IMR-90 (cell line): Measurements from ENCODE around the gene PRSS8. TPM values are rescaled to one million over a fixed set of nuclear protein-coding genes. Genes with fewer than 3 reads are reported as not detected.

Source experiments
- ATAC-seq: fragments of 200-7000 bp; cut with Tn5 transposase; 2 replicates; pipeline ENCODE4 v1.9.1; 2020; ENCODE audit warnings: low read depth, mild to moderate bottlenecking, moderate library complexity
- BruUV-seq: library from RNA; stranded (reverse); fragments of 400-500 nt; replicated peaks from 2 replicates; lab custom pipeline; 2021; lab: Mats Ljungman, UMichigan
- CTCF ChIA-PET: fragments of 300-600 bp; formaldehyde crosslinking; extraction: SDS; loops from one replicate; lab custom pipeline; 2021; ENCODE audit warnings: antibody characterized with exemption; lab: Yijun Ruan, JAX
- POLR2A ChIA-PET: fragments of 300-600 bp; sonication (Branson Sonifier 250); formaldehyde crosslinking; loops from one replicate; lab custom pipeline; 2022; ENCODE audit warnings: antibody characterized with exemption; ENCODE audit not compliant: unreplicated experiment; lab: Charles Lee
- DNase-seq: peaks from one replicate; pipeline ENCODE4 v3.0.0; 2013
- H2AFZ ChIP-seq: replicated peaks from 2 replicates; pipeline ENCODE3; 2013; ENCODE audit warnings: low read length, mild to moderate bottlenecking; ENCODE audit not compliant: poor library complexity
- H2AK5ac ChIP-seq: 2 replicates; pipeline ENCODE4 v1.6.1; 2013; ENCODE audit warnings: low read depth, low read length, inconsistent platforms
- H2AK9ac ChIP-seq: replicated peaks from 2 replicates; pipeline ENCODE3; 2013; ENCODE audit warnings: mild to moderate bottlenecking, low read depth, low read length, moderate library complexity; ENCODE audit not compliant: poor library complexity
- H2BK120ac ChIP-seq: 2 replicates; pipeline ENCODE4 v1.6.1; 2013; ENCODE audit warnings: low read depth, low read length, inconsistent platforms
- H2BK15ac ChIP-seq: 3 replicates; pipeline ENCODE4 v1.6.1; 2013; ENCODE audit warnings: low read depth, low read length, inconsistent platforms
- H2BK20ac ChIP-seq: 2 replicates; pipeline ENCODE4 v1.6.1; 2013; ENCODE audit warnings: low read depth, mild to moderate bottlenecking, inconsistent platforms, low read length, moderate library complexity
- H2BK5ac ChIP-seq: 2 replicates; pipeline ENCODE4 v1.6.1; 2013; ENCODE audit warnings: mild to moderate bottlenecking, low read depth, low read length, inconsistent platforms; ENCODE audit not compliant: poor library complexity, severe bottlenecking
- H3K14ac ChIP-seq: replicated peaks from 2 replicates; pipeline ENCODE4 v1.6.1; 2013; ENCODE audit warnings: low read depth, low read length, inconsistent platforms
- H3K18ac ChIP-seq: 2 replicates; pipeline ENCODE4 v1.6.1; 2013; ENCODE audit warnings: low read depth, low read length, control low read depth
- H3K23ac ChIP-seq: 2 replicates; pipeline ENCODE4 v1.6.1; 2013; ENCODE audit warnings: low read depth, low read length, inconsistent platforms
- H3K27ac ChIP-seq: 2 replicates; pipeline ENCODE4 v1.5.1; 2013; ENCODE audit warnings: mild to moderate bottlenecking, control low read depth, low read length; ENCODE audit not compliant: insufficient read depth
- H3K27me3 ChIP-seq: 2 replicates; pipeline ENCODE4 v1.6.1; 2013; ENCODE audit warnings: low read length; ENCODE audit not compliant: control insufficient read depth, insufficient read depth
- H3K36me3 ChIP-seq: 2 replicates; pipeline ENCODE4 v1.6.1; 2013; ENCODE audit warnings: low read length, mixed read lengths; ENCODE audit not compliant: control insufficient read depth, insufficient read depth
- H3K4ac ChIP-seq: 2 replicates; pipeline ENCODE4 v1.6.1; 2013; ENCODE audit warnings: low read depth, low read length, inconsistent platforms
- H3K4me1 ChIP-seq: 2 replicates; pipeline ENCODE4 v1.6.1; 2013; ENCODE audit warnings: low read length, mixed read lengths; ENCODE audit not compliant: control insufficient read depth, insufficient read depth
- H3K4me2 ChIP-seq: 2 replicates; pipeline ENCODE4 v1.6.1; 2013; ENCODE audit warnings: low read depth, mild to moderate bottlenecking, control low read depth, low read length, moderate library complexity
- H3K4me3 ChIP-seq: 2 replicates; pipeline ENCODE4 v1.5.1; 2013; ENCODE audit warnings: low read depth, mild to moderate bottlenecking, control low read depth, low read length, moderate library complexity; ENCODE audit not compliant: insufficient read depth
- H3K56ac ChIP-seq: 2 replicates; pipeline ENCODE4 v1.6.1; 2013; ENCODE audit warnings: low read length, inconsistent platforms; ENCODE audit not compliant: insufficient read depth; ENCODE audit errors: extremely low read depth
- H3K79me1 ChIP-seq, 2 experiments: 2 replicates each; pipeline ENCODE4 v1.6.1; 2013; ENCODE audit warnings: low read length in 2 of 2, inconsistent platforms in 1 of 2, low read depth in 1 of 2
- H3K9ac ChIP-seq: 2 replicates; pipeline ENCODE4 v1.6.1; 2013; ENCODE audit warnings: low read depth, low read length, control low read depth
- H3K9me1 ChIP-seq: 2 replicates; pipeline ENCODE4 v1.6.1; 2013; ENCODE audit warnings: low read length, inconsistent platforms; ENCODE audit not compliant: insufficient read depth
- H3K9me3 ChIP-seq: 2 replicates; pipeline ENCODE4 v1.6.1; 2013; ENCODE audit warnings: low read length; ENCODE audit not compliant: control insufficient read depth, insufficient read depth
- H4K20me1 ChIP-seq: 2 replicates; pipeline ENCODE4 v1.6.1; 2013; ENCODE audit warnings: low read length, inconsistent platforms; ENCODE audit not compliant: insufficient read depth
- H4K5ac ChIP-seq: 2 replicates; pipeline ENCODE4 v1.6.1; 2013; ENCODE audit warnings: mild to moderate bottlenecking, low read depth, low read length, control low read depth
- H4K8ac ChIP-seq, 2 experiments: 2 replicates each; pipeline ENCODE4 v1.6.1; 2013; ENCODE audit warnings: low read depth in 2 of 2, low read length in 2 of 2, control low read depth in 1 of 2, inconsistent platforms in 1 of 2
- H4K91ac ChIP-seq: 2 replicates; pipeline ENCODE4 v1.6.1; 2013; ENCODE audit warnings: low read depth, low read length, inconsistent platforms; ENCODE audit not compliant: insufficient read depth
- BHLHE40 ChIP-seq: fragments of 150-350 bp; IDR thresholded peaks from 2 replicates; pipeline ENCODE4 v1.6.1; 2016; ENCODE audit warnings: mild to moderate bottlenecking, low read depth, low read length
- CEBPB ChIP-seq: IDR thresholded peaks from 2 replicates; pipeline ENCODE4 v1.6.1; 2012; ENCODE audit warnings: low read depth, low read length, improper control_type of control experiment
- ELK1 ChIP-seq: fragments of 150-350 bp; IDR thresholded peaks from 2 replicates; pipeline ENCODE4 v1.6.1; 2016; ENCODE audit warnings: low read depth, mild to moderate bottlenecking, low read length, moderate library complexity, borderline replicate concordance
- NFE2L2 ChIP-seq: fragments of 150-350 bp; IDR thresholded peaks from 2 replicates; pipeline ENCODE4 v1.6.1; 2016; ENCODE audit warnings: low read depth, mild to moderate bottlenecking, low read length
- RAD21 ChIP-seq: IDR thresholded peaks from 2 replicates; pipeline ENCODE4 v1.6.1; 2012; ENCODE audit warnings: low read length, improper control_type of control experiment
- RFX5 ChIP-seq: IDR thresholded peaks from 2 replicates; pipeline ENCODE4 v1.8.0; 2012; ENCODE audit warnings: low read depth, mild to moderate bottlenecking, low read length, moderate library complexity
- USF2 ChIP-seq: fragments of 150-350 bp; IDR thresholded peaks from 2 replicates; pipeline ENCODE4 v1.6.1; 2017; ENCODE audit warnings: mild to moderate bottlenecking, antibody characterized with exemption, low read length, low read depth
- WGBS, 2 experiments: methylation state at CpG; one replicate each; pipeline versions ENCODE4 v1.1.5 to v1.1.7; 2013; ENCODE audit warnings: missing lambda C conversion rate in 2 of 2; ENCODE audit not compliant: insufficient read length in 1 of 2; ENCODE audit errors: extremely low coverage in 2 of 2; 5-methylcytosine and 5-hydroxymethylcytosine counted together
- dilution Hi-C: fragments of 300-500 bp; cut with HindIII; formaldehyde crosslinking; loops from one replicate; pipeline ENCODE4 v1.14.3; 2018; ENCODE audit warnings: low sequenced_read_pairs; ENCODE audit not compliant: unreplicated experiment
- in situ Hi-C: fragments of 300-500 bp; cut with MboI; formaldehyde crosslinking; loops from 3 replicates; pipeline ENCODE4 v1.14.3; 2019; ENCODE audit warnings: low sequenced_read_pairs, inconsistent platforms, mixed read lengths
- intact Hi-C: fragments of 100-400 bp; cut with micrococcal nuclease; formaldehyde crosslinking; loops from 2 replicates; pipeline ENCODE4 v1.10.0; 2022
- polyA plus RNA-seq, 3 experiments: library from polyadenylated mRNA; depleted of rRNA; stranded (reverse); fragments of >200 nt; gene quantifications; 2 replicates each; pipeline ENCODE4 v1.2.3, GENCODE V29; 2012; ENCODE audit warnings: low replicate concordance in 1 of 3
- total RNA-seq: library from RNA; depleted of rRNA; stranded (reverse); fragments of >200 nt; gene quantifications from 2 replicates; pipeline ENCODE4 v1.2.3, GENCODE V29; 2012
- TF ChIP-seq, protein P1 (sequence below): conservative IDR thresholded peaks from 2 replicates; pipeline ENCODE4 v1.5.1; 2012; ENCODE audit warnings: mild to moderate bottlenecking, low read depth, low read length, improper control_type of control experiment

Gene PRSS8
- total and polyA plus RNA-seq, 2 of the 4 experiments (the other 2 are of a cell fraction), result not detected

DNA sequence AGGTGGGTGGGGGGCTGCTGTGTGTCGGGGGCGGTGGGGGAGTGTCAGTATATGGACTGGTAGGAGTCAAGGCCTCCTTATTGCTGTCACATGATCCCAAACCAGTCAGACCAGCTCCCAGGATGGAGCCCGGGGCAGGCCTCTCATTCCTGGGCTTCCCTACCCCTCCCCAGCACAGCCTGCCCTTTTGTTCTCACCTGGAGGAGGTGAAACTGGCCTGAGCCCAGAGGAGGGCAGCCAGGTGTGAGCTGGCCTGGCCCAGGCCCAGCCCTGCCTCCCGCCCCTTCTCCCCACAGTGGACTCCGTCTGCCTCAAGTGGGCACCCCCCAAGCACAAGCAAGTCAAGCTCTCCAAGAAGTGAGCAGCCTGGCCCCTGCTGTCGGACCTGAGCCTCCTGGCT is 4.6 kb downstream of the PRSS8 start:
- BruUV-seq, result no TSS peak
- Histone ChIP-seq H2BK15ac (no peak overlapping the region), H3K56ac (no peak overlapping the region), H2AK5ac (no peak overlapping the region), H3K4me3 (no peak overlapping the region), H2BK120ac (no peak overlapping the region), H3K9ac (no peak overlapping the region), H4K20me1 (no peaks in the 10 kb centered on the region), H2AK9ac (no peak overlapping the region), H3K18ac (no peak overlapping the region), H3K4me2 (no peak overlapping the region), H3K36me3 (peaks cover 36% of the 10 kb centered on the region), H4K91ac (no peak overlapping the region), H3K79me1 (no peaks in the 10 kb centered on the region), H4K8ac (no peak overlapping the region), H3K27ac (no peak overlapping the region), H3K4ac (no peak overlapping the region), H2BK5ac (no peak overlapping the region), H3K4me1 (0 out of 2 replicates have a peak, but pooled peaks cover 3% of the 10 kb centered on the region), H3K9me1 (peaks cover 3% of the 10 kb centered on the region), H3K9me3 (no peaks in the 10 kb centered on the region), H2AFZ (no peak overlapping the region), H4K5ac (no peak overlapping the region), H3K27me3 (no peaks in the 10 kb centered on the region; the same call in 1 of the 2 replicates), H3K14ac (no peak overlapping the region), H3K23ac (no peak overlapping the region), H2BK20ac (no peak overlapping the region)
- ChIA-PET CTCF (no interaction called here), POLR2A (no interaction called here)
- TF ChIP-seq CEBPB (no peak), USF2 (no peak), RAD21 (no peak), BHLHE40 (no peak), RFX5 (no peak), NFE2L2 (no peak), ELK1 (no peak)
- TF ChIP-seq, protein P1, sequence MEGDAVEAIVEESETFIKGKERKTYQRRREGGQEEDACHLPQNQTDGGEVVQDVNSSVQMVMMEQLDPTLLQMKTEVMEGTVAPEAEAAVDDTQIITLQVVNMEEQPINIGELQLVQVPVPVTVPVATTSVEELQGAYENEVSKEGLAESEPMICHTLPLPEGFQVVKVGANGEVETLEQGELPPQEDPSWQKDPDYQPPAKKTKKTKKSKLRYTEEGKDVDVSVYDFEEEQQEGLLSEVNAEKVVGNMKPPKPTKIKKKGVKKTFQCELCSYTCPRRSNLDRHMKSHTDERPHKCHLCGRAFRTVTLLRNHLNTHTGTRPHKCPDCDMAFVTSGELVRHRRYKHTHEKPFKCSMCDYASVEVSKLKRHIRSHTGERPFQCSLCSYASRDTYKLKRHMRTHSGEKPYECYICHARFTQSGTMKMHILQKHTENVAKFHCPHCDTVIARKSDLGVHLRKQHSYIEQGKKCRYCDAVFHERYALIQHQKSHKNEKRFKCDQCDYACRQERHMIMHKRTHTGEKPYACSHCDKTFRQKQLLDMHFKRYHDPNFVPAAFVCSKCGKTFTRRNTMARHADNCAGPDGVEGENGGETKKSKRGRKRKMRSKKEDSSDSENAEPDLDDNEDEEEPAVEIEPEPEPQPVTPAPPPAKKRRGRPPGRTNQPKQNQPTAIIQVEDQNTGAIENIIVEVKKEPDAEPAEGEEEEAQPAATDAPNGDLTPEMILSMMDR, result no peak
- dilution Hi-C loops, result no loop called here
- no CpG with 5 or more reads among the region's 6 CpGs for WGBS, 2 experiments
- no peak for ATAC-seq
- in situ Hi-C loops, result no loop called here
- no peak for DNase-seq
- intact Hi-C loops, result no loop called here
